Measurements from ENCODE around the gene EZR. TPM values are rescaled to one million over a fixed set of nuclear protein-coding genes. Genes with fewer than 3 reads are reported as not detected.

The EZR gene
- total RNA-seq, 4 donors from 2014 or later = 83.7 to 168 (median 144) TPM

DNA sequence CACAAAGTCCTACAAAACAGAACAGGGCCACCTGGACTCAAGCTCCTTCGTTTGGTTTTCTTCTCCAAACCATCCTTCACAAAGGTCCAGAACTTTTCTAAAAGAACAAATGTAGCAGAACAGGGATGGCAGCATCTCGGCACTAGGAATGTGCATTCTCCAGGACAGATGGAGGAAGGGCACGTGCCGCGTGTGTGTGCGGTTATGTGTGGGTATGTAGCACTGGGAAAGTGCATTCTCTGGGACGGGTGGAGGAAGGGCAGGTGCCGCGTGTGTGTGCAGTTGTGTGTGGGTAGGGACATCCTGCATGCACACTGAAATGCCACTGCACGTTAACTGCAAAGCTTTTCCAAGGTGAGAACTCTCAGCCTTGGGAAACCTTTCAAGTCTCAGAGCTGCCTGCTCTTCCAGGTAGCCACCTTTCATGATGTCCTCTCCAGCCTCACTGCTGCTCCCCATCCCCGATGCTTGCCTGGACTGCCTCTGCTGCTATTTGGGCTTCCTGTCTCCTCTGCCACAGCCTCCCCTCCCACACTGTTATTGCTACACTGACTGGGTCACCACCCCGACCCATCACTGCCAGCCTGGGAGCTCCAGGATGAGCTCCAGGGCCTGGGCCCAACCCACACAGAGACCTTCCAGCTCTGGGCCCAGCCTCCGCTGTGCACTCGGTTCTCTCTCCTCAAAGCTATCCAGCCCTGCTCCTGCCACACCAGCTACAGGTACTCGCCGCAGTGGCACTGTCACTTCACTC lies 47.6 kb downstream of the EZR start:
- peaks cover 3 to 98% (median 55%) of the 10 kb centered on the region in 3 donors for H3K36me3 ChIP-seq
- TF ChIP-seq, protein P1, sequence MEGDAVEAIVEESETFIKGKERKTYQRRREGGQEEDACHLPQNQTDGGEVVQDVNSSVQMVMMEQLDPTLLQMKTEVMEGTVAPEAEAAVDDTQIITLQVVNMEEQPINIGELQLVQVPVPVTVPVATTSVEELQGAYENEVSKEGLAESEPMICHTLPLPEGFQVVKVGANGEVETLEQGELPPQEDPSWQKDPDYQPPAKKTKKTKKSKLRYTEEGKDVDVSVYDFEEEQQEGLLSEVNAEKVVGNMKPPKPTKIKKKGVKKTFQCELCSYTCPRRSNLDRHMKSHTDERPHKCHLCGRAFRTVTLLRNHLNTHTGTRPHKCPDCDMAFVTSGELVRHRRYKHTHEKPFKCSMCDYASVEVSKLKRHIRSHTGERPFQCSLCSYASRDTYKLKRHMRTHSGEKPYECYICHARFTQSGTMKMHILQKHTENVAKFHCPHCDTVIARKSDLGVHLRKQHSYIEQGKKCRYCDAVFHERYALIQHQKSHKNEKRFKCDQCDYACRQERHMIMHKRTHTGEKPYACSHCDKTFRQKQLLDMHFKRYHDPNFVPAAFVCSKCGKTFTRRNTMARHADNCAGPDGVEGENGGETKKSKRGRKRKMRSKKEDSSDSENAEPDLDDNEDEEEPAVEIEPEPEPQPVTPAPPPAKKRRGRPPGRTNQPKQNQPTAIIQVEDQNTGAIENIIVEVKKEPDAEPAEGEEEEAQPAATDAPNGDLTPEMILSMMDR (IDR thresholded peaks at IDR 0.05) = no peak
- no peak for TF ChIP-seq POLR2A (IDR thresholded peaks at IDR 0.05)
- no peak for TF ChIP-seq EP300 (IDR thresholded peaks at IDR 0.05)
- H3K4me1 ChIP-seq = peaks cover 0 to 43% (median 3%) of the 10 kb centered on the region in 4 donors
- no peak overlapping the region for H3K4me3 ChIP-seq
- H3K27me3 ChIP-seq = no peaks in the 10 kb centered on the region
- peak overlapping the region in 3 of 4 donors; percentile 1 to 72 (median 34) for H3K27ac ChIP-seq
- DNase-seq (ENCODE audit: low spot score in 2 of 2) = no peak
- 85 to 89% methylated on average over 16 of the region's 16 CpGs for WGBS, 2 donors
- no peaks in the 10 kb centered on the region for H3K9me3 ChIP-seq

DNA sequence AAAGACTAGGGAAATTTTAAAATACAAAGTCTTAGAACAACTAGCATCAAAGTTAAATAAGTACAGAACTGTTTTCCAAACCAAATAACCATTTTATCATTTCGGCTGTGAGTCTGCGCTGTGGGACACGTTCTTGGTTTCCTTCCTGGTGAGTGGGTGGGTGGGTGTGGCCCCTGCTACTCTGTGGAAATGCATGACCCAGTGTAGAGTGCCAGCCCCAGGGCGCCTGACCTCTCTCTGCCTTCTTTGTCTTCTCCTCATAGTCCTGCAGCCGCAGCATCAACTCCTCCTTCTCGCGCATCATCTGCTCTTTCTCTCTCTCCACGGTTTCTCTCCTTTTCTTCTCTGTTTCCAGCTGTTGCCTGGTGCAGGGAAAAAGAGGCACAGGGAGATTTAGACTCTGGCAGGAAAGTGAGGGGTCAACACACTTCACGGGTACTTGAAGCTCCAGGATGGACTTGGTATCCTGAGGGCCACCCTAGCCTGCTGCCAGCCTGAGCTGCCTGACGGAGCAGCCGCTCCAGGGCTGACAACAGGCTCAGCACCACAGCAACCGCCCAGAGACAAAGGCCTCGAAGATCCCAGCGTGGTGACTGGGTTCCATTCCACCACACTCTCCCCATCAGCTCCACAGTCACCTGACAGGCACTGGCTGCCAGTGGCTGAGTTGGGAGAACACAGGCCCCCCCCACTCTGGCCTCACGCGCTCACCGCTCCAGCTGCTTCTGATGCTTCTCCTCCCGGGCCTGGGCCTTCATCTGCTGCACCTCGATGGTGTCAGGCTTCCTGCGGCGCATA lies 48.4 kb downstream of the EZR start:
- Histone ChIP-seq H3K9me3 (no peaks in the 10 kb centered on the region), H3K27ac (peak overlapping the region in 2 of 4 donors; percentile 59 to 72), H3K27me3 (no peaks in the 10 kb centered on the region), H3K4me3 (no peak overlapping the region), H3K4me1 (peaks cover 0 to 43% (median 3%) of the 10 kb centered on the region in 4 donors), H3K36me3 (peaks cover 3 to 97% (median 57%) of the 10 kb centered on the region in 3 donors)
- TF ChIP-seq, protein P1 (IDR thresholded peaks at IDR 0.05) = no peak
- TF ChIP-seq EP300 (IDR thresholded peaks at IDR 0.05) (no peak), POLR2A (IDR thresholded peaks at IDR 0.05) (no peak)
- WGBS, 2 donors = 64 to 65% methylated on average over 18 to 20 of the region's 21 CpGs
- DNase-seq (ENCODE audit: low spot score in 2 of 2) = peak; percentile 25 to 54

DNA sequence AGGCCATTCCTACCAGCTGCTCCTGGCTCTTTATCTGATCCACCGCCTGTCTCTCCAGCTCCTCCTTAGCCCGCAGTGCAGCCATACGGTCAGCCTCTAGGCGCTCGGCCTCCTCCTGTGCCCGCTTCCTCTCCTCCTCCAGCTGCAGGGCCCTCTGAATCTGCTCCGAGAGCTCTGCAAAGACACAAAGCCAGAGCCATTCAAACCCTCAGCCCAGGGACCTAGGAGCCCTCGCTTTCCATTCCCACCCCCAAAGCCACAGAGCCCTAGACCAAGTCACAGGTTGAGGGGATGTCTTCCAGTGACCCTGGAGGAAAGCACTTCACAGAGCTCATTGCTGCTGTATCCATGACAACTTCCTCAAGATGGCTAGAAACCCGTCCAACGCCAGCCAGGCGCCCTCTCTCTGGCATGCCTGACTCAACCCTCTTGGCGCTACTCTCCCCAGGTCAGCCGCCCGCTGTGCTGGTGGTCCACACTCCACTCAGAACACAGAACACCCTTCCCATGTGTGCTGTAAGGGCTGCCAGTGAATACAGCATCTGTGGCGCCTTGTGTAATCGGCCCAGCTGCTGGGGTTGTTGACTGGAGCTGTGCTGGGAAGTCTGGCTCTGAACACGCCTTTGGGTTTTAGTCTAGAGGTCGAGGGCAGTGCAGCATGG lies 49.3 kb downstream of the EZR start:
- H3K36me3 ChIP-seq = peaks cover 3 to 97% (median 57%) of the 10 kb centered on the region in 3 donors

DNA sequence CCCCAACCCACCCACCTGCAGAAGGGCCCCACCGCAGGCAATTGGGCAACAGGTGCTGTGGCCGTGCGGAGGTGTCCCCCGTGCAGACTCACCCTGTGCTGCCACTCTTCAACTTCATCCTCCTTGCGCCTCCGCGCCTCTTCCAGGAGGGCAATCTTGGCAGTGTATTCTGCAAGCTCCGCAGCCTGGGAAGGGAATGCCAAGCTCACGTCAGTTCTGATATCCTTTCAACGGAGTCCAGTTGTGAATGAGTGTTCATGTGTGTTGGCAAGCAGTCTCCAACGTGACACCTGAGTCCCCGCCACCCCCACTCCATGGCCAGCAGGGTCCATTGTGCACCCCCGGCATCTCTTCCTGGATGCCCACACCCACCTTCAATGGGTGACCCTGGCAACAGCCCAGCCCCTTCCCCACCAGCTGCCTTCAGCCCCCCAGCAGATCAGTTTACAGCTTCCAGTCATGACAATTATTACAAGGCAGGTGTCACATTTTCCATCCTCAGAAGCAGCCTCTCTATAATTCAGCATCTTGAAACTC lies 49.9 kb downstream of the EZR start:
- Histone ChIP-seq H3K27ac (peak overlapping the region in 1 of 4 donors; percentile 59), H3K27me3 (no peaks in the 10 kb centered on the region), H3K9me3 (no peaks in the 10 kb centered on the region), H3K36me3 (peaks cover 3 to 97% (median 57%) of the 10 kb centered on the region in 3 donors), H3K4me3 (no peak overlapping the region), H3K4me1 (peaks cover 0 to 42% (median 3%) of the 10 kb centered on the region in 4 donors)
- no peak for DNase-seq (ENCODE audit: low spot score in 2 of 2)
- TF ChIP-seq, protein P1 (IDR thresholded peaks at IDR 0.05) = no peak
- TF ChIP-seq POLR2A (IDR thresholded peaks at IDR 0.05) (no peak), EP300 (IDR thresholded peaks at IDR 0.05) (no peak)
- WGBS, 2 donors = 82 to 91% methylated on average over 13 of the region's 13 CpGs

More for the DNA sequence above, 49.3 kb downstream of the EZR start:
- 66 to 72% methylated on average over 16 to 18 of the region's 18 CpGs for WGBS, 2 donors
- Histone ChIP-seq H3K9me3 (no peaks in the 10 kb centered on the region), H3K27ac (peak overlapping the region in 2 of 4 donors; percentile 59 to 72), H3K27me3 (no peaks in the 10 kb centered on the region), H3K4me3 (no peak overlapping the region), H3K4me1 (peaks cover 0 to 43% (median 3%) of the 10 kb centered on the region in 4 donors)
- TF ChIP-seq EP300 (IDR thresholded peaks at IDR 0.05) (peak in 1 of 2 donors; percentile 51), POLR2A (IDR thresholded peaks at IDR 0.05) (no peak)
- TF ChIP-seq, protein P1 (IDR thresholded peaks at IDR 0.05) = no peak
- DNase-seq (ENCODE audit: low spot score in 2 of 2) = peak; percentile 51 to 52

All from tibial nerve (tissue), 4 donors.